ENCODE measurements around the gene TRAPPC8. TPM values are rescaled to one million over a fixed set of nuclear protein-coding genes. Genes with fewer than 3 reads are reported as not detected.
A peak's percentile ranks its signal among the peaks of the same experiment; 100 is the strongest.
"Not testable (repeated sequence)": the region's sequence is repeated elsewhere in the genome, so short reads cannot be mapped to it uniquely, and the experiment has no call there.

TRAPPC8 gene
- total RNA-seq, 4 donors from 2014 or later, result 43.3 to 54.6 (median 50.5) TPM

- TF ChIP-seq CTCF (IDR thresholded peaks at IDR 0.05) (no peak), POLR2A (IDR thresholded peaks at IDR 0.05) (no peak)
- DNase-seq (ENCODE audit: low spot score in 2 of 2), result peak in 1 of 2 donors; percentile 10
- H3K4me3 ChIP-seq (ENCODE audit: low read depth, poor library complexity, severe bottlenecking), result no peak overlapping the region
- WGBS, 2 donors, result 91% methylated on average over 8 of the region's 8 CpGs
- intact Hi-C loops (cut with DNase I; ENCODE audit: low total_unique reads), result no loop called here
These were observed 3.5 kb upstream of the TRAPPC8 start for GRCh38 chr18:31946305-31947046.

GRCh38 chr18:31943878-31944816, 1.2 kb upstream of the TRAPPC8 start:
- intact Hi-C loops (cut with DNase I; ENCODE audit: low total_unique reads), result no loop called here
- H3K4me3 ChIP-seq (ENCODE audit: low read depth, poor library complexity, severe bottlenecking), result peak overlapping the region; percentile 51
- TF ChIP-seq POLR2A (IDR thresholded peaks at IDR 0.05), result no peak
- no peak for TF ChIP-seq CTCF (IDR thresholded peaks at IDR 0.05)
- DNase-seq (ENCODE audit: low spot score in 2 of 2), result no peak
- 19 to 23% methylated on average over 15 of the region's 15 CpGs for WGBS, 2 donors

- WGBS, 2 donors, result 0% methylated on average over 34 to 42 of the region's 64 CpGs
- TF ChIP-seq CTCF (IDR thresholded peaks at IDR 0.05) (no peak), POLR2A (IDR thresholded peaks at IDR 0.05) (no peak)
- H3K4me3 ChIP-seq (ENCODE audit: low read depth, poor library complexity, severe bottlenecking), result peak overlapping the region; percentile 78
- DNase-seq (ENCODE audit: low spot score in 2 of 2), result peak; percentile 21 to 88
- intact Hi-C loops (cut with DNase I; ENCODE audit: low total_unique reads), result no loop called here
These were observed 483 bp downstream of the TRAPPC8 start for GRCh38 chr18:31942291-31942998.

- 87 to 88% methylated on average over 24 of the region's 24 CpGs for WGBS, 2 donors
- H3K4me3 ChIP-seq (ENCODE audit: low read depth, poor library complexity, severe bottlenecking), result no peak overlapping the region
- TF ChIP-seq POLR2A (IDR thresholded peaks at IDR 0.05), result no peak
- no peak for TF ChIP-seq CTCF (IDR thresholded peaks at IDR 0.05)
- intact Hi-C loops (cut with DNase I; ENCODE audit: low total_unique reads), result no loop called here
- no peak for DNase-seq (ENCODE audit: low spot score in 2 of 2)
These were observed 1.7 kb downstream of the TRAPPC8 start for GRCh38 chr18:31941010-31941809.

- DNase-seq (ENCODE audit: low spot score in 2 of 2); intact Hi-C loops (cut with DNase I; ENCODE audit: low total_unique reads); H3K4me3 ChIP-seq (ENCODE audit: low read depth, poor library complexity, severe bottlenecking): not testable (repeated sequence)
- WGBS, 2 donors, result 94 to 95% methylated on average over 8 of the region's 8 CpGs
These were observed 8.2 kb downstream of the TRAPPC8 start for GRCh38 chr18:31934773-31935172.

Measured in lower leg skin (tissue), 4 donors.